Measurements from ENCODE around the gene PNMA3.
"Not testable (repeated sequence)": the region's sequence is repeated elsewhere in the genome, so short reads cannot be mapped to it uniquely, and the experiment has no call there.

The PNMA3 gene

DNA sequence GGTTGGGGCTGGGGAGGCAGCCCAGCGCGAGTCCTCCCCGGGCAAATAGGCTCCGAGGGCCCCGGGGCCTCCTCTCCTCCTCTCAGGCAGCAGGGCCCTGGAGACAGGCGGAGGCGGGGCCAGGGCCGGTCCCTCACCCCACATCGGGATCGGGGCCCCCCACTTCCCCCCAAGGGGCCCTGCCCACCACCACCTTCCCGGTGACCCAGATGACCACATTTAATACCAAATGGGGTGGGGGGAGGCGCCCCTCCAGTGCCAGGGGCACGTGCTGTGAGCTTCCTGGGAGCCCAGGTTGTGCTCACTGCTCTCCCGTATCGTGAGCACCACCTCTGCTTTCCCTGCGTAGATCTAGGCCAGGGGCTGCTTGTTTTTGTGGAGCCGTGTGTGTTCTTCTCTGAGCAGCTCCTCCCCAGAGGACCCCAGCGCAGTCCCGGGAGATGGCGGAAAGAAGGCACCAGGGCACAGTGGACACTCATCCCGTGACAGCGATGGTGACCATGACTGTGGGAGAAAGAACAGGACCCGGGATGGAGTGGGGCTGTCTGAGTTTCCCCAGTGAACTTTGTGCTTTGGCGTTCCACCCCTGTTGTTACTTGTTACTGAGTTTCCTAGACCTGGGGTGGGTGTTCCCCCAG, 18.1 kb downstream of the PNMA3 start:
- no peak for DNase-seq

DNA sequence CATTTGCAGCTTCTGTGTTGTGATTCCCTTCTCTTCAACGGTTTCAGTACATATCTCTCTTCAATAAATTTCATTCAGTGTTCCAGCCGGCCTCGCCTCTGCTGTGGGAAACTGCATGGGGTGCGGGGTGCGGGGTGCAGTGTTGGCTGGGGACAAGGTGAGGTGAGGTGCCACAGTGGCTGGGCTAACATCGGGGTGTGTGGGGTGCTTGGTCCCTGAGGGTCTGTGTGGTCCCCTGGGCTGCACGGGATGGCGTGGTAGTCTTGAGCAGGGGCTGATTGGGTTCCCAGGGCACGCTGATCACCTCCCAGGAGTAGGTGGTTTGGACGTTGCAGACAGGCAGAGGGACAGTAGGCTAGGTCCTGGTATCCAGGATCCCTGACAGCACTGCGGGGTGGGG, 18.7 kb downstream of the PNMA3 start:
- DNase-seq: no peak

DNA sequence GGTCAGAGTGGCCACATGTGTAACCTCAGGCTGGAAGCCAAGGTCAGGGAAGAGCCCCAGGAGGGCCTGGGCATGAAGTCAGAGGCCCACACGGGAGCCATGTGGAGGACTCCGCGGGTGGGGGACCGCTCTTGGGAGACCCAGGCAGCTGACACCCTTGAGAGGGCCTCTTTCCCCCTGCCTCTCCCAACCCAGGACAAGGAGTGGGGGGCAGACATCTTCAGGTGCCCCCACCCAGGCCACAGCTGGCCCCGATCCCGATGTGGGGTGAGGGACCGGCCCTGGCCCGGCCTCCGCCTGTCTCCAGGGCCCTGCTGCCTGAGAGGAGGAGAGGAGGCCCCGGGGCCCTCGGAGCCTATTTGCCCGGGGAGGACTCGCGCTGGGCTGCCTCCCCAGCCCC, 19.1 kb downstream of the PNMA3 start:
- DNase-seq: no peak

DNA sequence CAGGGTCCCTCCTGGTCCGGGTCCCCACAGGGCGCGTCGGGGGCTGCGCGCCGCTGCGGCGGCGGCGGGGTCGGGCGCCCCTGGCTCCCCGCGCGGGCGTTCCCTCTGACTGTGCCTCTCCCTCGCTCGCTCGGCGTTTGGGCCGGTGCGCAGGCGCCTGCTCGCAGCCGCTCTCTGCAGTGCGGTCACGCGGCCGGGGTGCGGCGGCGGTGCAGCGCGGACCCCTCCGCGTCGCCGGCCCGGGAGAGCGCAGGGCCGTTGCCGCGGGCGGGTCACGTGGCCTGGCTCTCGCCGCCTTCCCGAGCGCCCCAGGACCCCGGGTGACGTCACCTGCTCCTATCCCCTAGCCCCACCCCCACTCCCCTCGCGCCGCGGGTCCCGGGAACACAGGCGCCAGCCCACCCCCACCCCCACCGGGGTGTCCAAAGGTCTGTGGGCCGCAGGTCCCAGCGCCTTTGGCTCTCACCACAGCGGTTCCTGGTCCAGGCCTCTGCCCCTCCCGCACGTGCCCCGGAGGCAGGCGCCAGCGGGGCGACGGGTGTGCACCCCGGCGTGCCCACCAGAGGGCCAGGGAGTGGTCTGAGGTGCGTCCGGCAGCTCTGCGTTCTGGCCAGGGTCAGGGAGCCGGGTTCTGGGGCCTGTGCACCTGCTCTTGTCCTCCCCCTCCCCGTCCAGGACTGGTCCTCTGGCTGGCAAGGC, 21.3 kb downstream of the PNMA3 start:
- not testable (repeated sequence) for DNase-seq

DNA sequence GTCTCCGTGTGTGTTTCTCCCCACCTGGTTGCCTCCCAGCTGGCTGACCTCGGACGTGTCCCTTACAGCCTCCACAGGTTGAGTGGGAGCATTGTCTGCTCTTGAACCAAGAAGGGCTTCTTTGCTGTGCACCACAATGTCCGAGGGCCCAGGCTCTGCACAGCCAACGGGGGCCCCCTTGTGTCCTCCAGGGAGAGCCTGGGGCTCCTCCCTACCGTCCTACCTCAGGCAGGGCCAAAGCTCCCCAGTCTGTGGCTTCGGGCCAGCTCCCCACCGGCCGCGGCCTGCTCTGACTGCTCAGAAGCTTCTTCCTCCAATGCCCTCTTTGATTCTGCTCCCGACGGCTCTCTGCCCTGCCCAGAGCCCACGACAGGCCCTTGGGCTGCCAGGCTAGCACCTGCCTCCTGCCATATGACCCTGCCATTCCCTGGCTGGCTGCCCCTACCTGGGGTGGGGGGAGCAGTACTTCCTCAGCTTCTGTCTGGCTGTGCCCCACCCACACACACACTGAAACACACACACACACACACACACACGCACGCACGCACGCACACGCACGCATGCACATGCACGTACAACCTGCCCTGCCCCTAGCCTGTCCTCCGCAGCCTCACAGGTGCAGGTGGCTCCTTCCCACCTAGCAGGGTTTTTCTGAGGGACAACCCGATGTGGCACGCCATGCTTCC, 27.1 kb downstream of the PNMA3 start:
- not testable (repeated sequence) for DNase-seq

DNA sequence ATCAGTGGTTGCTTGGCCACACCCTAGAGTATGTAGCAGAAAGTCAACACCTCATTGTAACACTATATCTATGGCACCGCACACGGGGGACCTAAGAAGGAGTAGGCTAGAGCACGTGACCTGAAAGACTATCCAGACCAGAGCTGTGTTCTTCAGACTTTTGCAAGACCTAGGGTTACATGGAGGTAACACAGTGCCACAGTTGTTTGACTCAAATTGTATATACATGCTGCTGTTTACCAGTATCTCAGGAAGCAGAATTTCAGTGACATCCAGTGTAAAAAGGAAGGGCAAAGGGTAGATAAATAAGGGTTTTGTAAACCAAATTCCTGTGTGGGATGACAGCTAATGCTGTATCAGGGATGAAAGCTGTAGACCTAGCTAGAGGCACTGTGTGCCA, 46.1 kb downstream of the PNMA3 start:
- DNase-seq: no peak

DNA sequence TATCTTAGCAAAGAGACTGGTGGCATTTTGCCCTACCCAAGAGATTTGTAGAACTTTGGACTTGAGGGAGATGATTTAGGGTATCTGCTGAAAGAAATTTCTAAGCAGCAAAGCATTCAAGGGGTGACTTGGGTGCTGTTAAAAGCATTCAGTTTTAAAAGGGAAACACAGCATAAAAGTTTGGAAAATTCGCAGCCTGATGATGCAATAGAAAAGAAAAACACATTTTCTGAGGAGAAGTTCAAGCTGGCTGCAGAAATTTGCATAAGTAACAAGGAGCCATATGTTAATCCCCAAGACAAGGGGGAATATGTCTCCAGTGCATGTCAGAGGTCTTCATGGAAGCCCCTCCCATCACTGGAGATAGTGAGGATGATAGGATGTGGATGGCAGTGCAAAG, 48.7 kb downstream of the PNMA3 start:
- DNase-seq: not testable (repeated sequence)

DNA sequence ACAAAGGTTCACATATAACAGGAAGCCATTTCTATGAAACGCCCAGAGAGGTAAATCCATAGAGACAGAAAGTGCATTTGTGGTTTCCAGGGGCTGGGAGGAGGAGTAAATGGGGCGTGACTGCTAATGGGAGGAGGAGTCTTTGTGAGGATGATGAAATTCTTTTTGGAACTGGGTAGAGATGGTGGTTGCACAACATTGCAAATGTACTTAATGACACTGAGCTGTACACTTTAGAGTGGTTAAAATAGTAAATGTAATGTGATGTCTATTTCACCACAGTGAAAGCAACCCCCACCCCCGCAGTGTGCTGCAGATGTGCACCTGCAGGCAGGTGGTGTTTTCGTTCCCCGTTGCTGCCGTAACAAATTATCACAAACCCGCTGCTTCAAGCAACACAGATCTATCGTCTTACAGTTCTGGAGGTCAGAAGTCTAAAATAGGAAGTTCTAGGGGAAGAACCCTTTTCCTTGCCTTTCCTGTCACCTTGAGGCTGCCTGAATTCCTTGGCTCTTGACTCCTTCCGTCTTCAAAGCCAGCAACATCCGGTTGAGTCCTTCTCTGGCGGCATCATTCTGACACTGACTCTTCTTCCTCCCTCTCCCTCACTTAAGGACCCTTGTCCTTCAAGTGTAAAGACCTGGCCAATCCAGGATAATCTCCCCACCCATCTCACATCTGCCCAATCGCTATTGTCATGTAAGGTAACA, 50.0 kb downstream of the PNMA3 start:
- not testable (repeated sequence) for DNase-seq

Measured in left hindlimb (tissue), 1 donor.